CD4-positive, alpha-beta T cell (primary cell): ENCODE measurements around the gene REEP6. TPM values are rescaled to one million over a fixed set of nuclear protein-coding genes. Genes with fewer than 3 reads are reported as not detected.
A peak's percentile ranks its signal among the peaks of the same experiment; 100 is the strongest.

Experiments used
- ATAC-seq: fragments of 200-7000 bp; cut with Tn5 transposase; one replicate; pipeline ENCODE4 v1.10.0; 2022; ENCODE audit warnings: mild to moderate bottlenecking; ENCODE audit not compliant: poor library complexity
- CTCF ChIA-PET: fragments of 350-600 bp; sonication (Branson Sonifier 250); formaldehyde crosslinking; loops from one replicate; lab custom pipeline; 2021; ENCODE audit warnings: antibody characterized with exemption, inconsistent platforms; lab: Charles Lee
- POLR2A ChIA-PET: fragments of 350-600 bp; sonication (Branson Sonifier 250); formaldehyde crosslinking; loops from one replicate; lab custom pipeline; 2021; ENCODE audit warnings: antibody characterized with exemption, inconsistent platforms; lab: Charles Lee
- DNase-seq, 14 experiments: peaks; one replicate each; pipeline ENCODE4 v3.0.0-alpha.2; 2013 to 2020; ENCODE audit warnings: mixed read lengths in 2 of 14
- H3K27ac ChIP-seq, 2 donors: one replicate each; pipeline versions ENCODE4 v1.5.1 to v1.7.0; 2013; ENCODE audit warnings: low read length in 2 of 2, low read depth in 1 of 2, mild to moderate bottlenecking in 1 of 2
- H3K27me3 ChIP-seq, 2 experiments: 1 replicate in 1 of 2; 2 replicates in 1 of 2; pipeline versions ENCODE4 v1.6.1 to v1.7.0; 2013; ENCODE audit warnings: low read length in 2 of 2, control low read depth in 1 of 2, mild to moderate bottlenecking in 1 of 2, moderate library complexity in 1 of 2; ENCODE audit not compliant: insufficient read depth in 2 of 2, control insufficient read depth in 1 of 2
- H3K36me3 ChIP-seq: one replicate; pipeline ENCODE4 v1.6.1; 2013; ENCODE audit warnings: low read length, control low read depth; ENCODE audit not compliant: insufficient read depth
- H3K4me1 ChIP-seq: one replicate; pipeline ENCODE4 v1.6.1; 2013; ENCODE audit warnings: low read length, control low read depth; ENCODE audit not compliant: insufficient read depth
- H3K4me3 ChIP-seq: one replicate; pipeline ENCODE4 v1.5.1; 2013; ENCODE audit warnings: mild to moderate bottlenecking, low read length, moderate library complexity
- H3K9me3 ChIP-seq, 2 experiments: 1 replicate in 1 of 2; 2 replicates in 1 of 2; pipeline versions ENCODE4 v1.6.1 to v1.7.0; 2013; ENCODE audit warnings: low read length in 2 of 2, mild to moderate bottlenecking in 2 of 2, control low read depth in 1 of 2, moderate library complexity in 1 of 2; ENCODE audit not compliant: control insufficient read depth in 1 of 2, insufficient read depth in 1 of 2
- H3K27ac Mint-ChIP-seq: one replicate; pipeline ENCODE4 v1.8.0; 2020; ENCODE audit warnings: mixed read lengths
- H3K27me3 Mint-ChIP-seq: one replicate; pipeline ENCODE4 v1.8.0; 2021; ENCODE audit warnings: mixed read lengths
- H3K36me3 Mint-ChIP-seq: one replicate; pipeline ENCODE4 v1.8.0; 2021; ENCODE audit warnings: low read depth, mixed read lengths
- H3K4me1 Mint-ChIP-seq: one replicate; pipeline ENCODE4 v1.8.0; 2021; ENCODE audit warnings: low read depth, mixed read lengths
- H3K4me3 Mint-ChIP-seq: one replicate; pipeline ENCODE4 v1.8.0; 2020; ENCODE audit warnings: mild to moderate bottlenecking, mixed read lengths
- H3K9me3 Mint-ChIP-seq: one replicate; pipeline ENCODE4 v1.8.0; 2020; ENCODE audit warnings: mixed read lengths
- intact Hi-C, 2 experiments: fragments of 100-400 bp; cut with DNase I in 1 of 2; cut with micrococcal nuclease in 1 of 2; formaldehyde crosslinking; loops; one replicate each; pipeline versions ENCODE4 v1.15.1 to v1.9.0; 2023 to 2025; cut with DNase I, micrococcal nuclease
- total RNA-seq, 174 experiments: library from RNA in 2 of 174; stranded (reverse) in 2 of 174; gene quantifications; one replicate each; pipeline ENCODE4 v1.2.3 and lab custom pipeline; 2021 to 2026
- TF ChIP-seq, protein P1 (sequence below): fragments of 200-600 bp; IDR thresholded peaks from one replicate; pipeline ENCODE4 v1.8.0; 2022; ENCODE audit warnings: antibody characterized with exemption, mild to moderate bottlenecking

Gene REEP6
- total RNA-seq, 2 experiments from 2014 or later: 2.2 to 2.8 TPM

- H3K9me3 Mint-ChIP-seq: no peaks in the 10 kb centered on the region
- Histone ChIP-seq H3K4me3 (no peak overlapping the region), H3K36me3 (peaks cover under 1% of the 10 kb centered on the region), H3K4me1 (peaks cover 20% of the 10 kb centered on the region), H3K27me3 (no peaks in the 10 kb centered on the region), H3K9me3 (no peaks in the 10 kb centered on the region), H3K27ac (no peak overlapping the region)
- POLR2A ChIA-PET: no interaction called here
- intact Hi-C loops: no loop called here
- ATAC-seq (no peak), DNase-seq (peak in 1 of 14 experiments; percentile 33)
- peaks cover 6% of the 10 kb centered on the region for H3K36me3 Mint-ChIP-seq
- peaks cover 13% of the 10 kb centered on the region for H3K4me1 Mint-ChIP-seq
- H3K27ac Mint-ChIP-seq: no peak overlapping the region
- no peak overlapping the region for H3K4me3 Mint-ChIP-seq
- TF ChIP-seq, protein P1, sequence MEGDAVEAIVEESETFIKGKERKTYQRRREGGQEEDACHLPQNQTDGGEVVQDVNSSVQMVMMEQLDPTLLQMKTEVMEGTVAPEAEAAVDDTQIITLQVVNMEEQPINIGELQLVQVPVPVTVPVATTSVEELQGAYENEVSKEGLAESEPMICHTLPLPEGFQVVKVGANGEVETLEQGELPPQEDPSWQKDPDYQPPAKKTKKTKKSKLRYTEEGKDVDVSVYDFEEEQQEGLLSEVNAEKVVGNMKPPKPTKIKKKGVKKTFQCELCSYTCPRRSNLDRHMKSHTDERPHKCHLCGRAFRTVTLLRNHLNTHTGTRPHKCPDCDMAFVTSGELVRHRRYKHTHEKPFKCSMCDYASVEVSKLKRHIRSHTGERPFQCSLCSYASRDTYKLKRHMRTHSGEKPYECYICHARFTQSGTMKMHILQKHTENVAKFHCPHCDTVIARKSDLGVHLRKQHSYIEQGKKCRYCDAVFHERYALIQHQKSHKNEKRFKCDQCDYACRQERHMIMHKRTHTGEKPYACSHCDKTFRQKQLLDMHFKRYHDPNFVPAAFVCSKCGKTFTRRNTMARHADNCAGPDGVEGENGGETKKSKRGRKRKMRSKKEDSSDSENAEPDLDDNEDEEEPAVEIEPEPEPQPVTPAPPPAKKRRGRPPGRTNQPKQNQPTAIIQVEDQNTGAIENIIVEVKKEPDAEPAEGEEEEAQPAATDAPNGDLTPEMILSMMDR: no peak
- CTCF ChIA-PET: no interaction called here
- no peaks in the 10 kb centered on the region for H3K27me3 Mint-ChIP-seq
Measured at GRCh38 chr19:1482361-1483130, 8.4 kb upstream of the REEP6 start.

DNA sequence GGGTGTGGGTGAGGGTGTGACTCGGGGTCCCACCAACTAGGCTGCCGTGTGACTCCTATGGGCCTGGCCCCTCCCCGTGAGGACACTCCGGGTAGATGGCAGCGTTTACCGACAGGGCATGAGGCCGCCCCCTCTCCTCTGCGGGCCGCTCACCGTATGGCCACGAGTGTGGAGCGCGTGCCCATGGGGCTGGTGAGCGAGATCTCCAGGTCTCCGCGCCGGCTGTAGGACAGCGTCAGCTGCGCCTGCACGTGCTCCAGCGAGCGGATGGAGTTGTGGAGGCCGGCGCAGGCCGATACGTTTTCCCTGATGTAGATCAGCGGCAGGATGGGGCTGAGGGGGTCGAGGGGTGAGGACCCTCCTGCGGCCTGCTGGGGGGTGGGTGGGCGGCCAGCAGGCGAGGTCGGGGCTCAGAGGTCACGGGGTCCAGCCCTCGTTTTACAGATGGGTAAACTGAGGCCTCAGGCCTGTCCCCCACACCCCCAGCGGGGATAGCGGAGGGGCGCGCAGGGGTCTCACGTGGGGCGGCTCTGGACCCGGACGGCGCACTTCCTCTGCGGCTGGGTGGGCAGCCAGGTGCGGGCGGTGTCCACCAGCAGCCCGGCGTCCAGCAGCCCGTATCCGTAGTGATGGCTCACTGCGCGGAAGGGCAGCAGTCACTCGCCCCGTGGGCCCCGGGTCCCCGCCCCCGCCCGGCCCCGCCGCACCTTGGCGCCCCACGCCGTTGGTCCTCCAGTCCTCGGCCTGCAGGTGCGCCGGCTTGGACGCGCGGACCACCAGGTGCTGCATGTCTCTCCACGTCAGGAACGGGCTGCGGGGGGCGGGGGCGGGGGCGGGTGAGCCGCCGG, 7.6 kb upstream of the REEP6 start:
- intact Hi-C loops: no loop called here
- H3K9me3 ChIP-seq: no peaks in the 10 kb centered on the region
- DNase-seq: no peak

GRCh38 chr19:1483979-1484428, 7.0 kb upstream of the REEP6 start:
- H3K4me1 ChIP-seq: peaks cover 6% of the 10 kb centered on the region
- H3K27ac ChIP-seq: no peak overlapping the region
- H3K9me3 ChIP-seq: no peaks in the 10 kb centered on the region
- ATAC-seq (no peak), DNase-seq (no peak)
- Mint-ChIP-seq H3K27ac (no peak overlapping the region), H3K36me3 (peaks cover 3% of the 10 kb centered on the region), H3K4me3 (no peak overlapping the region), H3K4me1 (peaks cover 4% of the 10 kb centered on the region), H3K9me3 (no peaks in the 10 kb centered on the region), H3K27me3 (no peaks in the 10 kb centered on the region)
- no peaks in the 10 kb centered on the region for H3K36me3 ChIP-seq
- POLR2A ChIA-PET: no interaction called here
- CTCF ChIA-PET: no interaction called here
- H3K27me3 ChIP-seq: no peaks in the 10 kb centered on the region
- intact Hi-C loops: no loop called here
- TF ChIP-seq, protein P1: no peak
- H3K4me3 ChIP-seq: no peak overlapping the region

More for the DNA sequence above, 7.6 kb upstream of the REEP6 start:
- Histone ChIP-seq H3K27ac (no peak overlapping the region), H3K4me3 (no peak overlapping the region), H3K27me3 (no peaks in the 10 kb centered on the region), H3K4me1 (peaks cover 12% of the 10 kb centered on the region), H3K36me3 (no peaks in the 10 kb centered on the region)
- POLR2A ChIA-PET: no interaction called here
- CTCF ChIA-PET: no interaction called here
- TF ChIP-seq, protein P1: no peak
- no peaks in the 10 kb centered on the region for H3K27me3 Mint-ChIP-seq
- H3K36me3 Mint-ChIP-seq: peaks cover 6% of the 10 kb centered on the region
- no peak for ATAC-seq
- H3K4me1 Mint-ChIP-seq: peaks cover 7% of the 10 kb centered on the region
- no peaks in the 10 kb centered on the region for H3K9me3 Mint-ChIP-seq
- H3K27ac Mint-ChIP-seq: no peak overlapping the region
- H3K4me3 Mint-ChIP-seq: no peak overlapping the region
